HepG2 (cell line): Measurements from ENCODE around the gene C1D. TPM values are rescaled to one million over a fixed set of nuclear protein-coding genes. Genes with fewer than 3 reads are reported as not detected.
A peak's percentile ranks its signal among the peaks of the same experiment; 100 is the strongest.

Source experiments
- ARNT ChIP-seq: fragments of 450-650 bp; IDR thresholded peaks from 2 replicates; pipeline ENCODE4 v1.6.1; 2017
- BATF2 ChIP-seq: sonication (generic); formaldehyde crosslinking; IDR thresholded peaks from 2 replicates; pipeline ENCODE4 v1.8.0; 2022; ENCODE audit warnings: mild to moderate bottlenecking, missing genetic modification reagents, moderate library complexity
- BCL6 ChIP-seq: IDR thresholded peaks from 2 replicates; pipeline ENCODE4 v1.6.1; 2016; ENCODE audit warnings: missing genetic modification reagents, missing compliant biosample characterization
- BRD4 ChIP-seq: sonication (generic); formaldehyde crosslinking; IDR thresholded peaks from 2 replicates; pipeline ENCODE4 v1.4.0; 2020; ENCODE audit warnings: missing genetic modification reagents
- CCDC6 ChIP-seq: sonication (generic); formaldehyde crosslinking; IDR thresholded peaks from 2 replicates; pipeline ENCODE4 v1.8.1; 2022; ENCODE audit warnings: mild to moderate bottlenecking, missing genetic modification reagents, moderate library complexity
- HMGXB3 ChIP-seq: sonication (generic); formaldehyde crosslinking; IDR thresholded peaks from 2 replicates; pipeline ENCODE4 v1.4.0; 2020; ENCODE audit warnings: missing genetic modification reagents, borderline replicate concordance
- IKZF5 ChIP-seq: IDR thresholded peaks from 2 replicates; pipeline ENCODE4 v1.6.1; 2018; ENCODE audit warnings: missing genetic modification reagents, mild to moderate bottlenecking, missing compliant biosample characterization
- KDM6A ChIP-seq: IDR thresholded peaks from 2 replicates; pipeline ENCODE4 v1.6.1; 2016; ENCODE audit warnings: low read depth
- MBD4 ChIP-seq: IDR thresholded peaks from 2 replicates; pipeline ENCODE4 v1.6.1; 2012; ENCODE audit warnings: low read length, inconsistent platforms, borderline replicate concordance
- MXD3 ChIP-seq: IDR thresholded peaks from 2 replicates; pipeline ENCODE4 v1.6.1; 2016; ENCODE audit warnings: mild to moderate bottlenecking, missing biosample characterization, missing genetic modification reagents
- POLR2AphosphoS2 ChIP-seq: IDR thresholded peaks from 2 replicates; pipeline ENCODE4 v1.6.1; 2011; ENCODE audit warnings: low read depth, low read length, improper control_type of control experiment
- SMAD3 ChIP-seq: sonication (generic); formaldehyde crosslinking; IDR thresholded peaks from 2 replicates; pipeline ENCODE4 v1.4.0; 2020; ENCODE audit warnings: missing genetic modification reagents
- TRAFD1 ChIP-seq: sonication (generic); formaldehyde crosslinking; IDR thresholded peaks from 2 replicates; pipeline ENCODE4 v1.5.1; 2020; ENCODE audit warnings: missing genetic modification reagents, mild to moderate bottlenecking, borderline replicate concordance
- ZNF138 ChIP-seq: sonication (generic); formaldehyde crosslinking; IDR thresholded peaks from 2 replicates; pipeline ENCODE4 v1.5.0; 2020; ENCODE audit warnings: mild to moderate bottlenecking, low read depth, missing genetic modification reagents
- ZNF451 ChIP-seq: sonication (generic); formaldehyde crosslinking; IDR thresholded peaks from 2 replicates; pipeline ENCODE4 v1.5.0; 2020; ENCODE audit warnings: mild to moderate bottlenecking, missing genetic modification reagents
- ZNF687 ChIP-seq: sonication (generic); formaldehyde crosslinking; IDR thresholded peaks from 2 replicates; pipeline ENCODE4 v1.5.1; 2020; ENCODE audit warnings: mild to moderate bottlenecking, missing genetic modification reagents, moderate library complexity
- ZNF780A ChIP-seq: sonication (generic); formaldehyde crosslinking; IDR thresholded peaks from 2 replicates; pipeline ENCODE4 v1.8.0; 2022; ENCODE audit warnings: mild to moderate bottlenecking, missing genetic modification reagents, moderate library complexity
- polyA plus RNA-seq, 8 experiments: library from polyadenylated mRNA; depleted of rRNA in 3 of 8; stranded (reverse) in 7 of 8; unstranded in 1 of 8; fragments of >200 nt; fragmentation: Illumina TruSeq in 4 of 8; extraction: Trizol in 4 of 8; gene quantifications; 2 replicates each; pipeline versions ENCODE4 v1.2.1 to v1.2.3, GENCODE V29; 2011 to 2016; ENCODE audit warnings: low read depth in 4 of 8, missing spikeins in 1 of 8, mixed read lengths in 1 of 8; ENCODE audit not compliant: insufficient read depth in 1 of 8
- total RNA-seq, 5 experiments: library from RNA; depleted of rRNA; stranded (reverse); fragments of >200 nt; fragmentation: Illumina TruSeq; extraction: Trizol; gene quantifications; 2 replicates each; pipeline ENCODE4 v1.2.3, GENCODE V29; 2016; ENCODE audit warnings: low read depth in 1 of 5

The C1D gene
- total and polyA plus RNA-seq, 2 of the 13 experiments (the other 11 are each of a cell fraction or from before 2014, with no cell fraction given), result 38.1 to 43.5 TPM

- peak; percentile 78 for TF ChIP-seq ZNF687 (CRISPR knock-in tag)
- TF ChIP-seq KDM6A (CRISPR knock-in tag), result no peak
- no peak for TF ChIP-seq BATF2 (CRISPR knock-in tag)
- 0 out of 2 replicates have a peak, but pooled peaks have one; percentile 47 for TF ChIP-seq HMGXB3 (CRISPR knock-in tag)
- peak; percentile 57; the same call in 1 of the 2 replicates for TF ChIP-seq ZNF138
- no peak for TF ChIP-seq ZNF780A
- no peak for TF ChIP-seq ZNF451
- TF ChIP-seq IKZF5 (CRISPR knock-in tag), result peak; percentile 64; the same call in 1 of the 2 replicates
- TF ChIP-seq ARNT, result no peak
- TF ChIP-seq BCL6, result peak; percentile 54
- TF ChIP-seq SMAD3, result peak; percentile 73
- peak; percentile 30; the same call in 1 of the 2 replicates for TF ChIP-seq BRD4 (CRISPR knock-in tag)
- TF ChIP-seq TRAFD1 (CRISPR knock-in tag), result no peak
- peak; percentile 68; the same call in 1 of the 2 replicates for TF ChIP-seq MXD3
- no peak for TF ChIP-seq MBD4
- no peak for TF ChIP-seq CCDC6 (CRISPR knock-in tag)
- no peak for TF ChIP-seq POLR2AphosphoS2
Observed at GRCh38 chr2:68062680-68063387, at the start of gene C1D (continued).
